Measurements from ENCODE around the gene MARK2. TPM values are rescaled to one million over a fixed set of nuclear protein-coding genes. Genes with fewer than 3 reads are reported as not detected.
A peak's percentile ranks its signal among the peaks of the same experiment; 100 is the strongest.

The MARK2 gene
- total RNA-seq, 2 experiments from 2014 or later, result 23.3 to 24.5 TPM

DNA sequence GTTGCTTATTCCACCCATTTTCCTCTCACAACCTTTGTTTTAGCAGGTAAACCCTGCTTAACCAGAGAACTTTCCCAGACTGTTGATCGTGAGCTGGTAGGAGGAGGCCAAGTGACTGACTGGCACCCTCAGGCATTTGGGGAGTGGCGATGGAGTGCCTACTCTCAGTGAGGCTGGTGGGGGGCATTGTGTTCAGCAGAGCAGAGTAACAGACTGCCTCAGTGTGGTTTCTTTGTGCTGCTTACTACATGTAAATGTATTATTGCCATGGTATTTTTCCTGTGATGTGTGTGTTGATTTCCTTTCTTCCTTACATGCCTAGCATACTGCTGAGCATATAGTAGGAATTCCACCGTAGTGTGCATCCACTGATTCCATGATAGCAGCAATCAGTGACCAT is 2.6 kb downstream of the MARK2 start:
- H3K27ac Mint-ChIP-seq, result peak overlapping the region; percentile 22
- ATAC-seq (no peak), DNase-seq (no peak)
- ChIA-PET POLR2A (interaction anchor here (0.9 to 1.5 kb wide), 3 partner anchors 11 to 51 kb away, joined by 3 to 4 read pairs (median 3); no protein-coding TSS in a partner anchor), CTCF (interaction anchor here (1.1 to 1.8 kb wide), 4 partner anchors 60 to 116 kb away, joined by 3 to 4 read pairs (median 3); no protein-coding TSS in a partner anchor)
- peaks cover 68% of the 10 kb centered on the region for H3K4me1 Mint-ChIP-seq (ENCODE audit: low read depth)
- no peaks in the 10 kb centered on the region for H3K27me3 Mint-ChIP-seq
- no peak for TF ChIP-seq CTCF (IDR thresholded peaks at IDR 0.05)
- peak overlapping the region; percentile 98 for H3K4me3 Mint-ChIP-seq
- intact Hi-C loops (cut with micrococcal nuclease), result loop anchor here (10.0 kb wide), 1 partner anchor 53 kb away; no protein-coding TSS in a partner anchor
- H3K9me3 Mint-ChIP-seq, result no peaks in the 10 kb centered on the region
- peaks cover 23% of the 10 kb centered on the region for H3K36me3 Mint-ChIP-seq (ENCODE audit: low read depth)

DNA sequence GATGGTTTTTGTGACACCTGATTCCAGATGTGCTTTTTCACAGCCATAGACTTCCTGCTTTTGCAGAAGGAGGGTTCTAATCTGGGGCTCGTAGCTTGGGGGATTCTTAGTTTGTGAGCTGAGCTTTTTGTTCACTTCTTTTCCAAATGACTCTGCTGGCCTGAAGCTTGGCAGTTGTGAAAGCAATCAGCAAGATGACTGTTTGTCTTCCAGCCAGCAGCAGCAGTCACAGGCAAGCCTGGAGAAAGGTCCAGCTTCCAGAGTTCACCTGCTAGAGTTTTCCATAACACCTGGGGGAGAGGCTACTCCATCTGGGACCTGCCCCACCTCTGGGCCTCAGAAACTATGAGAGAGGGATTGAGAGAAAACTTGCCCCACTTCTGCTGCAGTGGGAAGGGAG is 4.1 kb downstream of the MARK2 start:
- no peak overlapping the region for H3K4me3 Mint-ChIP-seq
- H3K27ac Mint-ChIP-seq, result peak overlapping the region; percentile 16
- intact Hi-C loops (cut with micrococcal nuclease), result loop anchor here (10.0 kb wide), 1 partner anchor 52 kb away; no protein-coding TSS in a partner anchor
- no peaks in the 10 kb centered on the region for H3K9me3 Mint-ChIP-seq
- TF ChIP-seq CTCF (IDR thresholded peaks at IDR 0.05), result no peak
- peaks cover 23% of the 10 kb centered on the region for H3K36me3 Mint-ChIP-seq (ENCODE audit: low read depth)
- ATAC-seq (no peak), DNase-seq (no peak)
- no peaks in the 10 kb centered on the region for H3K27me3 Mint-ChIP-seq
- peaks cover 70% of the 10 kb centered on the region for H3K4me1 Mint-ChIP-seq (ENCODE audit: low read depth)
- CTCF ChIA-PET, result interaction anchor here (1.0 to 1.8 kb wide), 5 partner anchors 20 to 78 kb away, joined by 3 to 4 read pairs (median 3); no protein-coding TSS in a partner anchor
- POLR2A ChIA-PET, result interaction anchor here (1.1 kb wide), 1 partner anchor 20 kb away, joined by 3 read pairs; no protein-coding TSS in a partner anchor

DNA sequence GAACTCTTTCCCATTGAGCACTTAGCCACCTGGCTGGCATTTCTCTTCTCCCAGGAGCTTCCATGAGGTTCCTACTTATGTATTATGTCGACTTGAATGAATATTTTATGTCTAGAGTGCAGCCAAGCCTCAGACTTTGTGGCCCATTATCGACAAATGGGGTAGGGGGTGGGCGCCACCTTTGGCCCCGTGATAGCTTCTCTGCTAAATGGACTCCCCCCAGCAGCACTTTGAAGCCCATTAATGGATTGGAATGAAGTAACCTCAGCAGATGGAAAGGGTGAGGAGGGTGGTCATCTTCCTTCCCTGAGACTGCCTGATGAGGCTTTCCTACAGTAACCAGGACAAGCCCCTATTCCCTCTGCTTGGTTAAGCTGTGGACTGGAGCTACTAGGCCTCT is 5.9 kb downstream of the MARK2 start:
- H3K4me1 Mint-ChIP-seq (ENCODE audit: low read depth), result peaks cover 79% of the 10 kb centered on the region
- intact Hi-C loops (cut with micrococcal nuclease), result loop anchor here (10.0 kb wide), 1 partner anchor 50 kb away; no protein-coding TSS in a partner anchor
- H3K27ac Mint-ChIP-seq, result no peak overlapping the region
- ATAC-seq, result no peak
- DNase-seq, result no peak
- TF ChIP-seq CTCF (IDR thresholded peaks at IDR 0.05), result no peak
- H3K36me3 Mint-ChIP-seq (ENCODE audit: low read depth), result peaks cover 26% of the 10 kb centered on the region
- H3K27me3 Mint-ChIP-seq, result no peaks in the 10 kb centered on the region
- CTCF ChIA-PET, result interaction anchor here (0.8 to 2.0 kb wide), 6 partner anchors 11 to 101 kb away, joined by 3 to 7 read pairs (median 4); partner anchors contain the start of gene ZFTA
- no peak overlapping the region for H3K4me3 Mint-ChIP-seq
- no peaks in the 10 kb centered on the region for H3K9me3 Mint-ChIP-seq
- POLR2A ChIA-PET, result interaction anchor here (0.7 to 1.1 kb wide), 3 partner anchors 16 to 130 kb away, joined by 3 to 4 read pairs (median 3); no protein-coding TSS in a partner anchor

DNA sequence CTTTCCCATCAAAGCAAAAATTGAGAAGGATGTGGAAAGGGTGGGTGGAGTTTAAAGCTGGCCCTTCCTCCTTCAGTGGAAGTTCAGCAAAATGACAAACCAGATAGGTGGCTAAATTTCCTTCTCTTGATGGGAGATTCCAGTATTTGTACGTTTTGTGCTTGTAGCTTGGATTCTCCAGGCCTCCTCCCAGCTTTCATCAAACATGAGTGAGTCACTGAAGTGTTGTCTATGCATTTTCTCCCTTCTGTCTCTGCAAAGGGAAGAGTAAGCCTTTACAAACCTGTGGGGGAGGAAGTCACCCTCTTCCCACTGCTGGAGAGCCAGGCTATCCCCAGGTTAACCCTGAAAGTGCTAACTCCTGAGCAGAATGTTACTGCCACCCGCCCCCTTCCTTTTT is 6.4 kb downstream of the MARK2 start:
- ChIA-PET CTCF (interaction anchor here (1.2 to 2.0 kb wide), 4 partner anchors 8 to 100 kb away, joined by 3 to 7 read pairs (median 7); no protein-coding TSS in a partner anchor), POLR2A (interaction anchor here (0.7 to 1.3 kb wide), 4 partner anchors 11 to 129 kb away, joined by 3 to 4 read pairs (median 3); no protein-coding TSS in a partner anchor)
- DNase-seq, result no peak
- H3K27me3 Mint-ChIP-seq, result no peaks in the 10 kb centered on the region
- no peak for ATAC-seq
- intact Hi-C loops (cut with micrococcal nuclease), result loop anchor here (10.0 kb wide), 1 partner anchor 49 kb away; no protein-coding TSS in a partner anchor
- H3K4me3 Mint-ChIP-seq, result no peak overlapping the region
- H3K4me1 Mint-ChIP-seq (ENCODE audit: low read depth), result peaks cover 82% of the 10 kb centered on the region
- no peak overlapping the region for H3K27ac Mint-ChIP-seq
- peaks cover 25% of the 10 kb centered on the region for H3K36me3 Mint-ChIP-seq (ENCODE audit: low read depth)
- no peak for TF ChIP-seq CTCF (IDR thresholded peaks at IDR 0.05)
- H3K9me3 Mint-ChIP-seq, result no peaks in the 10 kb centered on the region

DNA sequence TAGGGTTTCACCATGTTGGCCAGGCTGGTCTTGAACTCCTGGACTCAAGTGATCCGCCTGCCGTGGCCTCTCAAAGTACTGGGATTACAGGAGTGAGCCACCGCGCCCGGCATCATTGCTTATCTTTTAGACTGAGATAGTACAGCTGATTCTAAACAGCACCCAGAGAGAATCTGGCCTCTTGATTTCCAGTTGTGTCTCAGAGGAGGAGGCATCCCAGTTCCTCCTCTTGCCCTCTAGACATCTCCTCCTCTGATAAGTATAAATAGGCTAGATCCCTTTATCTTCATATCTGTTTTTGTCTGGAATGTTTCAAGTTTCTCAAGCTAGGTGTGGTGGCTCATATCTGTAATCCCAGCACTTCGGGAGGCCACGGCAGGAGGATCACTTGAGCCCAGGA is 7.0 kb downstream of the MARK2 start:
- Mint-ChIP-seq H3K9me3 (no peaks in the 10 kb centered on the region), H3K4me1 (ENCODE audit: low read depth) (peaks cover 82% of the 10 kb centered on the region), H3K27me3 (no peaks in the 10 kb centered on the region), H3K36me3 (ENCODE audit: low read depth) (peaks cover 26% of the 10 kb centered on the region), H3K4me3 (no peak overlapping the region), H3K27ac (no peak overlapping the region)
- intact Hi-C loops (cut with micrococcal nuclease), result loop anchor here (10.0 kb wide), 1 partner anchor 49 kb away; no protein-coding TSS in a partner anchor
- CTCF ChIA-PET, result interaction anchor here (1.2 to 1.9 kb wide), 3 partner anchors 9 to 100 kb away, joined by 3 to 7 read pairs (median 7); no protein-coding TSS in a partner anchor
- DNase-seq, result no peak
- POLR2A ChIA-PET, result interaction anchor here (1.1 to 1.3 kb wide), 2 partner anchors 10 to 42 kb away, joined by 3 read pairs; no protein-coding TSS in a partner anchor
- no peak for ATAC-seq
- no peak for TF ChIP-seq CTCF (IDR thresholded peaks at IDR 0.05)
